H54 (cell line): Measurements from ENCODE around the gene CD34.

Experiments used
- DNase-seq: peaks from one replicate; pipeline ENCODE4 v3.0.0; 2011; ENCODE audit warnings: low spot score, mixed read lengths; ENCODE audit not compliant: insufficient read length
- FAIRE-seq: peaks from 3 replicates; lab custom pipeline; 2011; peaks lifted over from hg19 to GRCh38; lab: Jason Lieb, UNC
- POLR2A ChIP-seq: IDR thresholded peaks from 2 replicates; pipeline ENCODE4 v1.6.1; 2011; ENCODE audit warnings: low read depth, mild to moderate bottlenecking, low read length

CD34 gene

GRCh38 chr1:207869859-207870258 is 41.1 kb downstream of the CD34 start:
- no peak for TF ChIP-seq POLR2A
- FAIRE-seq (no peak), DNase-seq (no peak)

GRCh38 chr1:207868774-207869721 is 41.9 kb downstream of the CD34 start:
- FAIRE-seq (no peak), DNase-seq (peak; percentile 86)
- peak; percentile 52 for TF ChIP-seq POLR2A

- TF ChIP-seq POLR2A = no peak
- no peak for DNase-seq
- no peak for FAIRE-seq
These were observed 42.6 kb downstream of the CD34 start for GRCh38 chr1:207868251-207868773.

GRCh38 chr1:207867136-207868109 is 43.5 kb downstream of the CD34 start:
- DNase-seq = no peak
- no peak for FAIRE-seq
- TF ChIP-seq POLR2A = no peak

GRCh38 chr1:207866471-207867135 is 44.3 kb downstream of the CD34 start:
- DNase-seq (no peak), FAIRE-seq (no peak)
- no peak for TF ChIP-seq POLR2A

GRCh38 chr1:207863893-207864535 is 46.9 kb downstream of the CD34 start:
- no peak for TF ChIP-seq POLR2A
- FAIRE-seq = no peak
- no peak for DNase-seq

- DNase-seq = no peak
- TF ChIP-seq POLR2A = no peak
- no peak for FAIRE-seq
These were observed 48.6 kb downstream of the CD34 start for GRCh38 chr1:207862241-207862787.

- DNase-seq (no peak), FAIRE-seq (no peak)
- no peak for TF ChIP-seq POLR2A
These were observed 49.3 kb downstream of the CD34 start for GRCh38 chr1:207861442-207862177.

GRCh38 chr1:207860531-207860930 is 50.4 kb downstream of the CD34 start:
- FAIRE-seq = no peak

GRCh38 chr1:207858806-207859205 is 52.1 kb downstream of the CD34 start:
- no peak for DNase-seq
- no peak for TF ChIP-seq POLR2A
- FAIRE-seq = no peak

More at GRCh38 chr1:207860531-207860930, 50.4 kb downstream of the CD34 start:
- no peak for TF ChIP-seq POLR2A
- no peak for DNase-seq

GRCh38 chr1:207858281-207858680 is 52.6 kb downstream of the CD34 start:
- TF ChIP-seq POLR2A = no peak
- FAIRE-seq = no peak

GRCh38 chr1:207857447-207857846 is 53.5 kb downstream of the CD34 start:
- no peak for TF ChIP-seq POLR2A
- no peak for DNase-seq
- no peak for FAIRE-seq

More at GRCh38 chr1:207858281-207858680, 52.6 kb downstream of the CD34 start:
- DNase-seq = no peak
